ENCODE results near the gene BABAM2. TPM values are rescaled to one million over a fixed set of nuclear protein-coding genes. Genes with fewer than 3 reads are reported as not detected.
A peak's percentile ranks its signal among the peaks of the same experiment; 100 is the strongest.
"Not testable (repeated sequence)": the region's sequence is repeated elsewhere in the genome, so short reads cannot be mapped to it uniquely, and the experiment has no call there.

The BABAM2 gene
- total RNA-seq, 1 donor from 2014 or later, result 35.3 TPM

DNA sequence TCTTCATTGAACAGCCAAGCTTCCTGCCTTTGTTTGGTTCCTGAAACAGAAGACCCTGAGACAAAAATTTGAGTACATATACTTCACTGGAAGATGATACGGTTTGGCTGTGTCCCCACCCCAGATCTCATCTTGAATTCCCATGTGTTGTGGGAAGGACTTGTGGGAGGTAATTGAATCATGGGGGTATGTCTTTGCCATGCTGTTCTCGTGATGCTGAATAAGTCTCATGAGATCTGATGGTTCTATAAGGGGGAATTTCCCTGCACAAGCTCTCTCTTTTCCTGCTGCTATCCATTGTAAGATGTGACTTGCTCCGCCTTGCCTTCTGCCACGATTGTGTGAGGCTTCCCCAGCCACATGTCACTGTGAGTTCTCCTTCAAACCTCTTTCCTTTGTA, 76.5 kb downstream of the BABAM2 start:
- no peaks in the 10 kb centered on the region for H3K36me3 ChIP-seq (ENCODE audit: control insufficient read depth, insufficient read depth, low read length)
- TF ChIP-seq, protein P1, sequence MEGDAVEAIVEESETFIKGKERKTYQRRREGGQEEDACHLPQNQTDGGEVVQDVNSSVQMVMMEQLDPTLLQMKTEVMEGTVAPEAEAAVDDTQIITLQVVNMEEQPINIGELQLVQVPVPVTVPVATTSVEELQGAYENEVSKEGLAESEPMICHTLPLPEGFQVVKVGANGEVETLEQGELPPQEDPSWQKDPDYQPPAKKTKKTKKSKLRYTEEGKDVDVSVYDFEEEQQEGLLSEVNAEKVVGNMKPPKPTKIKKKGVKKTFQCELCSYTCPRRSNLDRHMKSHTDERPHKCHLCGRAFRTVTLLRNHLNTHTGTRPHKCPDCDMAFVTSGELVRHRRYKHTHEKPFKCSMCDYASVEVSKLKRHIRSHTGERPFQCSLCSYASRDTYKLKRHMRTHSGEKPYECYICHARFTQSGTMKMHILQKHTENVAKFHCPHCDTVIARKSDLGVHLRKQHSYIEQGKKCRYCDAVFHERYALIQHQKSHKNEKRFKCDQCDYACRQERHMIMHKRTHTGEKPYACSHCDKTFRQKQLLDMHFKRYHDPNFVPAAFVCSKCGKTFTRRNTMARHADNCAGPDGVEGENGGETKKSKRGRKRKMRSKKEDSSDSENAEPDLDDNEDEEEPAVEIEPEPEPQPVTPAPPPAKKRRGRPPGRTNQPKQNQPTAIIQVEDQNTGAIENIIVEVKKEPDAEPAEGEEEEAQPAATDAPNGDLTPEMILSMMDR (IDR thresholded peaks at IDR 0.05; ENCODE audit: insufficient read depth, low read length, poor library complexity, severe bottlenecking), result no peak
- H3K4me3 ChIP-seq (ENCODE audit: low read depth, low read length), result no peak overlapping the region
- DNase-seq (ENCODE audit: low read depth), result no peak
- H3K27me3 ChIP-seq (ENCODE audit: control insufficient read depth, insufficient read depth, low read length), result no peaks in the 10 kb centered on the region

DNA sequence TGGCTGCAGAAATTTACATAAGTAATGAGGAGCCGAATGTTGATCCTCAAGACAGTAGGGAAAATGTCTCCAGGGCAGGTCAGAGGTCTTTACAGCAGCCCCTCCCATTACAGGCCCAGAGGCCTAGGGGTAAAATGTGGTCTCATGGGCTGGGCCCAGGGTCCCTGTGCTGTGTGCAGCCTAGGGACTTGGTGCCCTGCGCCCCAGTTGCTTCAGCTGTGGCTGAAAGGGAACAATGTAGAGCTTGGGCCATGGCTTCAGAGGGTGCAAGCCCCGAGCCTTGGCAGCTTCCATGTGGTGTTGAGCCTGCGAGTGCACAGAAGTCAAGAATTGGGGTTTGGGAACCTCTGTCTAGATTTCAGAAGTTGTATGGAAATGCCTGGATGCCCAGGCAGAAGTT, 77.5 kb downstream of the BABAM2 start:
- H3K36me3 ChIP-seq (ENCODE audit: control insufficient read depth, insufficient read depth, low read length); DNase-seq (ENCODE audit: low read depth); H3K27me3 ChIP-seq (ENCODE audit: control insufficient read depth, insufficient read depth, low read length); H3K4me3 ChIP-seq (ENCODE audit: low read depth, low read length): not testable (repeated sequence)

DNA sequence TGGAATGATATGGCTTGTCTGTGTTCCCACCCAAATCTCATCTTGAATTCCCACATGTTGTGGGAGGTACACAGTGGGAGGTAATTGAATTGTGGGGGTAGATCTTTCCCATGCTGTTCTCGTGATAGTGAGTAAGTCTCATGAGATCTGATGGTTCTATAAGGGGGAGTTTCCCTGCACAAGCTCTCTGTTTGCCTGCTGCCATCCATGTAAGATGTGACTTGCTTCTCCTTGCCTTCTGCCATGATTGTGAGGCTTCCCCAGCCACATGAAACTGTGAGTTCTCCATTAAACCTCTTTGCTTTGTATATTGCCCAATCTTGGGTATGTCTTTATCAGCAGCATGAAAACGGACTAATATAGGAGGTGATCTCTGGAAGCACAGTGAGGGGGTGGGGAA, 78.4 kb downstream of the BABAM2 start:
- DNase-seq (ENCODE audit: low read depth); H3K27me3 ChIP-seq (ENCODE audit: control insufficient read depth, insufficient read depth, low read length); H3K4me3 ChIP-seq (ENCODE audit: low read depth, low read length); H3K36me3 ChIP-seq (ENCODE audit: control insufficient read depth, insufficient read depth, low read length): not testable (repeated sequence)

DNA sequence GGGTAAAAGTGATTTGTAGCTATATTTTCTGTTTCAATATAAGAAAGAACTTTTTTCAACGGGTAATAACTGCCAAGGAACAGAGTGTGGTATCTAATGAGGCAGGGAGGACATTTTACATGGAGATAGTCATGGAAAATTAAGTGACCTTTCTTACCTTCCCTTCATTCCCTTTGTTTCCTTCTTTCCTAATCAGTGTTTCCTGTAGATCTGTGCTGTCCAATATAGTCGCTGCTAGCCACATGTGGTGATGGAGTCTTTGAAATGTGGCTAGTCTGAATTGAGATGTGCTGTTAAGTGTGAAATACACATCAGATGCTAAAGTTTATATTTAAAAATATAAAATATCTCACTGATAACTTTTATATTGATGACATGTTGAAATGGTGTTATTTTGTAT, 81.8 kb downstream of the BABAM2 start:
- DNase-seq (ENCODE audit: low read depth), result no peak
- TF ChIP-seq, protein P1 (IDR thresholded peaks at IDR 0.05; ENCODE audit: insufficient read depth, low read length, poor library complexity, severe bottlenecking), result no peak
- H3K4me3 ChIP-seq (ENCODE audit: low read depth, low read length), result no peak overlapping the region
- no peaks in the 10 kb centered on the region for H3K36me3 ChIP-seq (ENCODE audit: control insufficient read depth, insufficient read depth, low read length)
- H3K27me3 ChIP-seq (ENCODE audit: control insufficient read depth, insufficient read depth, low read length), result no peaks in the 10 kb centered on the region

DNA sequence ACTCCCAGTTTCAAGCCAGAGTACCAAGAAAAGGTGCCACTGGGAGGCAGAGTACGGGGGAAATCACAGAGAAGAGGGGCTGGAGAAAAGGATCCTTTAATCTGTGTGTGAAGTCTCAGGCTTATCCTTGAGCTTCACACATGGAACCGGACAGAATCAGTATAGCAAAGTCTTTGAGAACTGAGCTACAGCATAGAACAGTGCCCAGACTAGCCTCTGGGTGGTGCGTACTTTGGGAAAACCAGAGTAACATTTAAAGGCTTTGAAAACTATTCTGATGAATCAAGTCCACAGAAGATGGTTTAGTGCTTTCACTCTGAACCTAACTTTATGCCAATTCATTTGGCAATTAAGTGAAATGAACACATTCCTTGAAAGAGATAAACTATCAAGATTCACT, 83.1 kb downstream of the BABAM2 start:
- Histone ChIP-seq H3K36me3 (ENCODE audit: control insufficient read depth, insufficient read depth, low read length) (no peaks in the 10 kb centered on the region), H3K4me3 (ENCODE audit: low read depth, low read length) (no peak overlapping the region), H3K27me3 (ENCODE audit: control insufficient read depth, insufficient read depth, low read length) (no peaks in the 10 kb centered on the region)
- TF ChIP-seq, protein P1 (IDR thresholded peaks at IDR 0.05; ENCODE audit: insufficient read depth, low read length, poor library complexity, severe bottlenecking), result peak; percentile 25
- DNase-seq (ENCODE audit: low read depth), result no peak

DNA sequence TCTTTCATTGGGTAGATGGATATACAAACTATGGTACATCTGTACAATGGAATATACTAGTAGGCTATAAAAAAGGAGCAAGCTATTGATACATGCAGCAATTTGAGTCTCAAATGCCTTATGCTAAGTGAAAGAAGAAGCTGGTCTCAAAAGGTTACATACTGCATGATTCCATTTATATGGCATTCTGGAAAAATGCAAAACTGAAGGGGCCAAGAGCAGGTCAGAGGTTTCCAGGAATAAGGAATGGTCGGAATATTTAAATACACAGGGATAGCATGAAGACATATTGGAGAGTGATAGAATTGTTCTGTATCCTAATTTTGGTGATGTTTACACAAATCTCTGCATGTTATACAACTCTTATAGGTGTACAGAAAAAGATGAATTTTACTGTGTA, 85.8 kb downstream of the BABAM2 start:
- TF ChIP-seq, protein P1 (IDR thresholded peaks at IDR 0.05; ENCODE audit: insufficient read depth, low read length, poor library complexity, severe bottlenecking), result no peak
- no peaks in the 10 kb centered on the region for H3K36me3 ChIP-seq (ENCODE audit: control insufficient read depth, insufficient read depth, low read length)
- no peak for DNase-seq (ENCODE audit: low read depth)
- no peaks in the 10 kb centered on the region for H3K27me3 ChIP-seq (ENCODE audit: control insufficient read depth, insufficient read depth, low read length)
- H3K4me3 ChIP-seq (ENCODE audit: low read depth, low read length), result no peak overlapping the region

DNA sequence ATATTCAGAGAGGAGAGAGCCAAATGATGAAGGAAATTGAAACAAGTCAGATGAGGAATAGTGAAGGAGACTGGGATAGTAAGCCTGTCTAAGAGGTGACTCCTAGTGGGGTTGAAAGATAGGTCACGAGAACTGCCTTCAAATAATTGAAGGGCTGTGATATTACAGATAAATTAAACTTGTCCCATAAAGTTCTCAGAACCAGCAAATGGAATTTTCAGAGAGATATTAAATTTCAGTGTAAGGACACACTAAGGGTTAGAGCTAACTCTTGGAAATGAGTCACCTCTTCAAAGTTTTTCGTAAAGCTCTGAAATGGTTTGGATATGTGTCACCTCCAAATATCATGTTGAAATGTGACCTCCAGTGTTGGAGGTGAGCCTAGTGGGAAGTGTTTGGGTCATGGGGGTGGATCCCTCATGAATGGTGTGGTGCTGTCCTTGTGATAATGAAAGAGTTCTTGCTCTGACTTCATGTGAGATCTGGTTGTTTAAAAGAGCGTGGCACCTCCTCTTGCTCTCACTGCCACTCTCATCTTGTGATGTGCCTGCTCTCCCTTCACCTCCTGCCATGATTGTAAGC, 87.3 kb downstream of the BABAM2 start:
- TF ChIP-seq, protein P1 (IDR thresholded peaks at IDR 0.05; ENCODE audit: insufficient read depth, low read length, poor library complexity, severe bottlenecking), result no peak

DNA sequence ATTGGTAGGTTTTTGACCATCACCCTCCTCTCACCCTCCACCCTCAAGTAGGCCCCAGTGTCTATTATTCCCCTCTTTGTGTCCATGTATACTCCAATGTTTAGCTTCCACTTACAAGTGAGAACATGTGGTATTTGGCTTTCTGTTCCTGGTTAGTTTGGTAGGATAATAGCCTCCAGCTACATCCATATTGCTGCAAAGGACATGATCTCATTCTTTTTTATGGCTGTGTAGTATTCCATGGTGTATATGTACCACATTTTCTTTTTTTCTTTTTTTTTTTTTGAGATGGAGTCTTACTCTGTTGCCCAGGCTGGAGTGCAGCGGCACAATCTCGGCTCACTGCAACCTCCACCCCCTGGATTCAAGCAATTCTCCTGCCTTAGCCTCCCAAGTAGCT, 88.2 kb downstream of the BABAM2 start:
- H3K4me3 ChIP-seq (ENCODE audit: low read depth, low read length); H3K27me3 ChIP-seq (ENCODE audit: control insufficient read depth, insufficient read depth, low read length); DNase-seq (ENCODE audit: low read depth); H3K36me3 ChIP-seq (ENCODE audit: control insufficient read depth, insufficient read depth, low read length): not testable (repeated sequence)

More for the DNA sequence above, 87.3 kb downstream of the BABAM2 start:
- no peak overlapping the region for H3K4me3 ChIP-seq (ENCODE audit: low read depth, low read length)
- peak; percentile 75 for DNase-seq (ENCODE audit: low read depth)
- H3K36me3 ChIP-seq (ENCODE audit: control insufficient read depth, insufficient read depth, low read length), result no peaks in the 10 kb centered on the region
- no peaks in the 10 kb centered on the region for H3K27me3 ChIP-seq (ENCODE audit: control insufficient read depth, insufficient read depth, low read length)
